Endothelial cell of umbilical vein (primary cell): ENCODE data around the gene LST1.

Source experiments
- CTCF ChIP-seq, 2 donors: IDR thresholded peaks; 1 replicate in 1 of 2; 2 replicates in 1 of 2; pipeline ENCODE4 v1.5.1; 2011; ENCODE audit warnings: low read length in 2 of 2, mild to moderate bottlenecking in 2 of 2, moderate library complexity in 2 of 2, control low read depth in 1 of 2, inconsistent platforms in 1 of 2, low read depth in 1 of 2; ENCODE audit not compliant: insufficient read depth in 1 of 2; ENCODE audit errors: extremely low read depth in 1 of 2
- EZH2 ChIP-seq: IDR thresholded peaks from 2 replicates; pipeline ENCODE4 v1.6.1; 2012; ENCODE audit warnings: borderline replicate concordance, low read depth, mild to moderate bottlenecking, moderate library complexity, low read length, inconsistent platforms; ENCODE audit not compliant: severe bottlenecking
- FOS ChIP-seq: IDR thresholded peaks from 2 replicates; pipeline ENCODE4 v1.6.1; 2011; ENCODE audit warnings: mild to moderate bottlenecking, low read length, moderate library complexity, borderline replicate concordance; ENCODE audit not compliant: insufficient read depth
- JUN ChIP-seq: IDR thresholded peaks from 2 replicates; pipeline ENCODE4 v1.6.1; 2011; ENCODE audit warnings: borderline replicate concordance, low read depth; ENCODE audit not compliant: insufficient read length, insufficient read depth
- MAX ChIP-seq: IDR thresholded peaks from 2 replicates; pipeline ENCODE4 v1.6.1; 2011; ENCODE audit not compliant: insufficient read depth, insufficient read length
- MYC ChIP-seq: IDR thresholded peaks from one replicate; pipeline ENCODE4 v1.6.1; 2011; ENCODE audit warnings: mild to moderate bottlenecking, low read depth, low read length
- POLR2A ChIP-seq: IDR thresholded peaks from 2 replicates; pipeline ENCODE4 v1.6.1; 2012; ENCODE audit warnings: low read depth, mild to moderate bottlenecking, control low read depth, low read length
- POLR2AphosphoS5 ChIP-seq: IDR thresholded peaks from 2 replicates; pipeline ENCODE4 v1.6.1; 2012; ENCODE audit warnings: low read depth, mild to moderate bottlenecking, control low read depth, low read length, moderate library complexity; ENCODE audit not compliant: insufficient read depth

- TF ChIP-seq CTCF (IDR thresholded peaks at IDR 0.05; ENCODE audit: extremely low read depth in 1 of 2, insufficient read depth in 1 of 2, low read depth in 1 of 2, low read length in 2 of 2) (no peak), POLR2AphosphoS5 (no peak), FOS (no peak), EZH2 (no peak), POLR2A (no peak), MYC (no peak), MAX (no peak), JUN (no peak)
Observed at GRCh38 chr6:31556307-31556706, 29.8 kb upstream of the LST1 start.
